ENCODE measurements around the gene GABRB2.

DNA sequence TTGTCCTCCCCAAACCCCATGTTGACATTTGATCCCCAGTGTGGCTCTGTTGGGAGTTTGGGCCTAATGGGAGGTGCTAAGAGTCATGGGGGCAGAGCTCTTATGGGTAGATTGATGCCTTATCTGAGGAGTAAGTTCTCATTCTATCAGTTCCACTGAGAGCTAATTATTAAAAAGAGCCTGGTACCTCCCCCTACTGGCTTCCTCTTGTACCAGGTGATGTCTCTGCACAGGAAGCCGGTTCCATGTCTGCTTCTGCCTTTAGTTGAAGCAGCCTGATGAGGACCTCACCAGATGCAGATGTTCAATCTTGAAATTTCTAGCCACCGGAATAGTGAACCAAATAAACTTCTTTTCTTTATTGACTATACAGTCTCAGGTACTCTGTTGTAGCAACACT is 10.8 kb downstream of the GABRB2 start:
- TF ChIP-seq, protein P1, sequence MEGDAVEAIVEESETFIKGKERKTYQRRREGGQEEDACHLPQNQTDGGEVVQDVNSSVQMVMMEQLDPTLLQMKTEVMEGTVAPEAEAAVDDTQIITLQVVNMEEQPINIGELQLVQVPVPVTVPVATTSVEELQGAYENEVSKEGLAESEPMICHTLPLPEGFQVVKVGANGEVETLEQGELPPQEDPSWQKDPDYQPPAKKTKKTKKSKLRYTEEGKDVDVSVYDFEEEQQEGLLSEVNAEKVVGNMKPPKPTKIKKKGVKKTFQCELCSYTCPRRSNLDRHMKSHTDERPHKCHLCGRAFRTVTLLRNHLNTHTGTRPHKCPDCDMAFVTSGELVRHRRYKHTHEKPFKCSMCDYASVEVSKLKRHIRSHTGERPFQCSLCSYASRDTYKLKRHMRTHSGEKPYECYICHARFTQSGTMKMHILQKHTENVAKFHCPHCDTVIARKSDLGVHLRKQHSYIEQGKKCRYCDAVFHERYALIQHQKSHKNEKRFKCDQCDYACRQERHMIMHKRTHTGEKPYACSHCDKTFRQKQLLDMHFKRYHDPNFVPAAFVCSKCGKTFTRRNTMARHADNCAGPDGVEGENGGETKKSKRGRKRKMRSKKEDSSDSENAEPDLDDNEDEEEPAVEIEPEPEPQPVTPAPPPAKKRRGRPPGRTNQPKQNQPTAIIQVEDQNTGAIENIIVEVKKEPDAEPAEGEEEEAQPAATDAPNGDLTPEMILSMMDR (IDR thresholded peaks at IDR 0.05): no peak
- TF ChIP-seq POLR2A (IDR thresholded peaks at IDR 0.05): no peak

All from heart left ventricle (tissue), 13 donors.